ENCODE data around the gene PPP1R1A.

The PPP1R1A gene

GRCh38 chr12:54535474-54535873, 53.0 kb downstream of the PPP1R1A start:
- DNase-seq (ENCODE audit: low read depth), result no peak

GRCh38 chr12:54529581-54529980, 58.9 kb downstream of the PPP1R1A start:
- DNase-seq (ENCODE audit: low read depth), result no peak
